GM18867 (cell line): Measurements from ENCODE around the gene MICAL2.
A peak's percentile ranks its signal among the peaks of the same experiment; 100 is the strongest.

Experiments used
- ATAC-seq: cut with Tn5 transposase; IDR thresholded peaks from one replicate; pipeline ENCODE4 v1.9.1; 2021; ENCODE audit warnings: mild to moderate bottlenecking, moderate library complexity; ENCODE audit not compliant: unreplicated experiment

Gene MICAL2

GRCh38 chr11:12110201-12110713, at the start of gene MICAL2:
Gene MICAL2 (plus strand): TSS chr11:12110590. CDS start chr11:12162156, 51,566 bp downstream.
- peak; percentile 98 for ATAC-seq

GRCh38 chr11:12061851-12062560, 48.4 kb upstream of the MICAL2 start:
- no peak for ATAC-seq

- ATAC-seq: no peak
These were observed 47.1 kb upstream of the MICAL2 start for GRCh38 chr11:12063251-12063650.

- ATAC-seq: no peak
These were observed 46.0 kb upstream of the MICAL2 start for GRCh38 chr11:12064136-12064953.

GRCh38 chr11:12064954-12065280, 45.5 kb upstream of the MICAL2 start:
- ATAC-seq: no peak

- no peak for ATAC-seq
These were observed 44.2 kb upstream of the MICAL2 start for GRCh38 chr11:12066056-12066798.

GRCh38 chr11:12066799-12067508, 43.4 kb upstream of the MICAL2 start:
- no peak for ATAC-seq

- ATAC-seq: no peak
These were observed 42.5 kb upstream of the MICAL2 start for GRCh38 chr11:12067796-12068357.

- no peak for ATAC-seq
These were observed 41.2 kb upstream of the MICAL2 start for GRCh38 chr11:12069066-12069676.

- ATAC-seq: no peak
These were observed 39.7 kb upstream of the MICAL2 start for GRCh38 chr11:12070446-12071267.

GRCh38 chr11:12071574-12071973, 38.8 kb upstream of the MICAL2 start:
- no peak for ATAC-seq

GRCh38 chr11:12073436-12073835, 37.0 kb upstream of the MICAL2 start:
- no peak for ATAC-seq

GRCh38 chr11:12073886-12074285, 36.5 kb upstream of the MICAL2 start:
- ATAC-seq: no peak

- no peak for ATAC-seq
These were observed 35.7 kb upstream of the MICAL2 start for GRCh38 chr11:12074529-12075195.

- ATAC-seq: no peak
These were observed 35.1 kb upstream of the MICAL2 start for GRCh38 chr11:12075291-12075690.

GRCh38 chr11:12075822-12076821, 34.3 kb upstream of the MICAL2 start:
- ATAC-seq: no peak

GRCh38 chr11:12076840-12077534, 33.4 kb upstream of the MICAL2 start:
- ATAC-seq: no peak
